T-helper 17 cell (primary cell): ENCODE data around the gene DCP1A. TPM values are rescaled to one million over a fixed set of nuclear protein-coding genes. Genes with fewer than 3 reads are reported as not detected.

Experiments
- total RNA-seq, 4 donors: library from RNA in 2 of 4; stranded (reverse) in 2 of 4; gene quantifications; one replicate each; pipeline ENCODE4 v1.2.3 and lab custom pipeline; 2022 to 2026

Gene DCP1A
- total RNA-seq, 2 donors from 2014 or later: 47.9 to 50.1 TPM

Other genes with a start within 250 kb of the DCP1A start
- gene RFT1, start 217.1 kb downstream of the DCP1A start, total RNA-seq: 10 to 100 TPM; 11.9 to 12.2 TPM
- 10 to 100 TPM; 27.3 to 35.0 TPM for gene PRKCD, start 186.3 kb downstream of the DCP1A start, total RNA-seq
- 100 to 1,000 TPM; 105 to 109 TPM for gene TKT, start 91.5 kb downstream of the DCP1A start, total RNA-seq
- gene CACNA1D, start 147.1 kb upstream of the DCP1A start, total RNA-seq: under 1 TPM in 1 of 2 donors, not detected in 1; 0.57 TPM